Loucy (cell line): ENCODE results near the gene MACROD2.

Source experiments
- CTCF ChIP-seq: fragments of 200-600 bp; sonication (generic); conservative IDR thresholded peaks from 2 replicates; pipeline ENCODE4 v1.5.1; 2014; ENCODE audit warnings: mild to moderate bottlenecking, antibody characterized with exemption, low read length
- EZH2phosphoT487 ChIP-seq: fragments of 200-600 bp; IDR thresholded peaks from 2 replicates; pipeline ENCODE4 v1.6.1; 2018; ENCODE audit warnings: antibody characterized with exemption, mild to moderate bottlenecking, moderate library complexity, borderline replicate concordance

- TF ChIP-seq CTCF (no peak), EZH2phosphoT487 (no peak)
Measured at GRCh38 chr20:16082051-16082550, 2086.8 kb downstream of the MACROD2 start.
